ENCODE measurements around the gene SKIDA1.

SKIDA1 gene

GRCh38 chr10:21499701-21500577 is 25.5 kb downstream of the SKIDA1 start:
- DNase-seq: no peak

- DNase-seq: no peak
These were observed 26.5 kb downstream of the SKIDA1 start for GRCh38 chr10:21498986-21499385.

GRCh38 chr10:21498377-21498776 is 27.1 kb downstream of the SKIDA1 start:
- DNase-seq: no peak

GRCh38 chr10:21497177-21497807 is 28.2 kb downstream of the SKIDA1 start:
- DNase-seq: peak; percentile 90 to 91

- peak; percentile 28 to 52 for DNase-seq
These were observed 28.9 kb downstream of the SKIDA1 start for GRCh38 chr10:21496343-21497176.

- DNase-seq: peak; percentile 63 to 76
These were observed 29.6 kb downstream of the SKIDA1 start for GRCh38 chr10:21495752-21496342.

GRCh38 chr10:21495002-21495751 is 30.3 kb downstream of the SKIDA1 start:
- no peak for DNase-seq

- no peak for DNase-seq
These were observed 31.1 kb downstream of the SKIDA1 start for GRCh38 chr10:21494191-21495001.

GRCh38 chr10:21493784-21494183 is 31.7 kb downstream of the SKIDA1 start:
- DNase-seq: no peak

- DNase-seq: no peak
These were observed 33.1 kb downstream of the SKIDA1 start for GRCh38 chr10:21492421-21492820.

GRCh38 chr10:21490711-21491105 is 34.8 kb downstream of the SKIDA1 start:
- DNase-seq: no peak

GRCh38 chr10:21490028-21490710 is 35.3 kb downstream of the SKIDA1 start:
- no peak for DNase-seq

- no peak for DNase-seq
These were observed 36.5 kb downstream of the SKIDA1 start for GRCh38 chr10:21488957-21489446.

GRCh38 chr10:21488246-21488956 is 37.1 kb downstream of the SKIDA1 start:
- DNase-seq: no peak

GRCh38 chr10:21487416-21488180 is 37.9 kb downstream of the SKIDA1 start:
- DNase-seq: no peak

GRCh38 chr10:21482821-21483220 is 42.7 kb downstream of the SKIDA1 start:
- no peak for DNase-seq

- no peak for DNase-seq
These were observed 44.1 kb downstream of the SKIDA1 start for GRCh38 chr10:21481407-21481806.

GRCh38 chr10:21479570-21480315 is 45.7 kb downstream of the SKIDA1 start:
- DNase-seq: no peak
